Measurements from ENCODE around the gene ROPN1. TPM values are rescaled to one million over a fixed set of nuclear protein-coding genes. Genes with fewer than 3 reads are reported as not detected.

The ROPN1 gene
- not detected in 2 replicates for total RNA-seq

GRCh38 chr3:123991730-123992588 is at the start of gene ROPN1:
Gene ROPN1 (minus strand): TSS chr3:123992124. CDS start chr3:123980481, 11,643 bp downstream.

GRCh38 chr3:124033360-124034015 is 41.6 kb upstream of the ROPN1 start, which contains the start of gene KALRN:
Gene KALRN (plus strand): TSS chr3:124033369.

GRCh38 chr3:123960781-123961507 is 31.0 kb downstream of the ROPN1 start, which contains the start of gene CCDC14:
Gene CCDC14 (minus strand): TSS chr3:123961229. CDS start chr3:123961173, 56 bp downstream.

Other genes starting within 250 kb of the ROPN1 start
- 46.6 and 123 TPM in 2 replicates for gene MYLK, start 107.8 kb downstream of the ROPN1 start, total RNA-seq
- 25.3 and 28.5 TPM in 2 replicates for gene CCDC14, start 30.9 kb downstream of the ROPN1 start, total RNA-seq
- 1.5 and 2.0 TPM in 2 replicates for gene KALRN, start 41.2 kb upstream of the ROPN1 start, total RNA-seq

Measured in regular cardiac myocyte (primary cell).